ENCODE data around the gene MAD1L1. TPM values are rescaled to one million over a fixed set of nuclear protein-coding genes. Genes with fewer than 3 reads are reported as not detected.

Gene MAD1L1
- total and polyA plus RNA-seq, 2 donors (not counting 3 experiments of a cell fraction or from before 2014, with no cell fraction given), result 34.1 to 42.3 TPM

DNA sequence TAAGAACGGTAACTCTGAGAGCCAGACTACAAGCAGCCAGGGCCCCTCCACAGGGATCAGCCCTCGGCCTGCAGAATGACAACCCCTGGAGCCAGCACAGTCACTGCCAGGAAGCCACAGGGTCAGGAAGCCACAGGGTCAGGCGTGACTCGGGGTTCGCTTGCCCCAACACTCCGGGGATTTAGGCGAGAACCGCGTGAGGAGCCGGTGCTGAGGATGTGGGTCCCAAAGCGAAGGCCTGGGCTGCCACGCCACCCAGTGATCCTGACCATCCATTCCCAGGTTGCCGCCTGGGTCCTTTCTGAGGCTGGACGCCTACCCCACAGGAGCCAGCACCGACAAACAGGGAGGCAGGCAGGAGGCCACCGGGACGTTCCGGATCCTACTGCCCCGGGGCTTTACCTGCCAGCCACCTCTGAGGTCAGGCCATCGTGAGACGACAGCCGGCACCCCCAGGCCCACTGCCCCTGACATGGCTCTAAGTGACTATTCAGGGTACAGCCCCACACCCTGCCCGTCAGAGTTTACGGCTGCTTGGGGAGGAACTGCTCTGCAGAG, 334.0 kb downstream of the MAD1L1 start:
- POLR2A ChIA-PET, result no interaction called here
- H3K4me1 ChIP-seq (ENCODE audit: control insufficient read depth, extremely low read depth, insufficient read depth, low read length), result no peaks in the 10 kb centered on the region
- H3K79me2 ChIP-seq (ENCODE audit: control insufficient read depth, insufficient read depth, low read length), result no peaks in the 10 kb centered on the region
- no peak overlapping the region for H3K4me3 ChIP-seq (replicated peaks in 1 of 3; ENCODE audit: insufficient read depth in 1 of 3, low read depth in 1 of 3, low read length in 3 of 3)
- intact Hi-C loops (cut with micrococcal nuclease) (no loop called here), dilution Hi-C loops (cut with MboI; ENCODE audit: extremely low pct_ligation_motif_present, low sequenced_read_pairs) (no loop called here)
- no peaks in the 10 kb centered on the region for H3K9me3 ChIP-seq (replicated peaks; ENCODE audit: control insufficient read depth, insufficient read depth, low read length)
- no peaks in the 10 kb centered on the region for H3K9me1 ChIP-seq (replicated peaks; ENCODE audit: control insufficient read depth, extremely low read depth, insufficient read depth, low read length)
- H4K20me1 ChIP-seq (replicated peaks; ENCODE audit: control insufficient read depth, extremely low read depth, insufficient read depth, low read length), result no peaks in the 10 kb centered on the region
- H3K27ac ChIP-seq (ENCODE audit: insufficient read depth, low read depth, low read length), result no peak overlapping the region
- no peak overlapping the region for H3K9ac ChIP-seq (replicated peaks; ENCODE audit: extremely low read depth, insufficient read depth, low read length)
- no TSS peak for BruUV-seq (replicated peaks)
- no peaks in the 10 kb centered on the region for H3K27me3 ChIP-seq (ENCODE audit: control insufficient read depth in 2 of 2, insufficient read depth in 2 of 2, low read length in 2 of 2)
- CTCF ChIA-PET, result no interaction called here
- no peak overlapping the region for H3K4me2 ChIP-seq (ENCODE audit: insufficient read depth, low read length)
- H2AFZ ChIP-seq (ENCODE audit: low read depth, low read length), result no peak overlapping the region
- TF ChIP-seq, protein P1, sequence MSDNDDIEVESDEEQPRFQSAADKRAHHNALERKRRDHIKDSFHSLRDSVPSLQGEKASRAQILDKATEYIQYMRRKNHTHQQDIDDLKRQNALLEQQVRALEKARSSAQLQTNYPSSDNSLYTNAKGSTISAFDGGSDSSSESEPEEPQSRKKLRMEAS (IDR thresholded peaks at IDR 0.05; ENCODE audit: insufficient read depth, insufficient read length), result no peak
- TF ChIP-seq EZH2 (IDR thresholded peaks at IDR 0.05; ENCODE audit: borderline replicate concordance, low read depth, low read length, severe bottlenecking) (no peak), MYC (IDR thresholded peaks at IDR 0.05; ENCODE audit: low read depth, low read length) (no peak), FOS (IDR thresholded peaks at IDR 0.05; ENCODE audit: borderline replicate concordance, insufficient read depth, low read length) (no peak), POLR2AphosphoS5 (IDR thresholded peaks at IDR 0.05; ENCODE audit: insufficient read depth, low read depth, low read length) (no peak), GATA2 (IDR thresholded peaks at IDR 0.05; ENCODE audit: insufficient read depth, insufficient read length, low read depth, low read length) (no peak), JUN (IDR thresholded peaks at IDR 0.05; ENCODE audit: borderline replicate concordance, insufficient read depth, insufficient read length, low read depth) (no peak), POLR2A (IDR thresholded peaks at IDR 0.05; ENCODE audit: low read depth, low read length) (no peak)
- TF ChIP-seq, protein P2, sequence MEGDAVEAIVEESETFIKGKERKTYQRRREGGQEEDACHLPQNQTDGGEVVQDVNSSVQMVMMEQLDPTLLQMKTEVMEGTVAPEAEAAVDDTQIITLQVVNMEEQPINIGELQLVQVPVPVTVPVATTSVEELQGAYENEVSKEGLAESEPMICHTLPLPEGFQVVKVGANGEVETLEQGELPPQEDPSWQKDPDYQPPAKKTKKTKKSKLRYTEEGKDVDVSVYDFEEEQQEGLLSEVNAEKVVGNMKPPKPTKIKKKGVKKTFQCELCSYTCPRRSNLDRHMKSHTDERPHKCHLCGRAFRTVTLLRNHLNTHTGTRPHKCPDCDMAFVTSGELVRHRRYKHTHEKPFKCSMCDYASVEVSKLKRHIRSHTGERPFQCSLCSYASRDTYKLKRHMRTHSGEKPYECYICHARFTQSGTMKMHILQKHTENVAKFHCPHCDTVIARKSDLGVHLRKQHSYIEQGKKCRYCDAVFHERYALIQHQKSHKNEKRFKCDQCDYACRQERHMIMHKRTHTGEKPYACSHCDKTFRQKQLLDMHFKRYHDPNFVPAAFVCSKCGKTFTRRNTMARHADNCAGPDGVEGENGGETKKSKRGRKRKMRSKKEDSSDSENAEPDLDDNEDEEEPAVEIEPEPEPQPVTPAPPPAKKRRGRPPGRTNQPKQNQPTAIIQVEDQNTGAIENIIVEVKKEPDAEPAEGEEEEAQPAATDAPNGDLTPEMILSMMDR (IDR thresholded peaks at IDR 0.05; ENCODE audit: extremely low read depth in 1 of 2, insufficient read depth in 1 of 2, low read depth in 1 of 2, low read length in 2 of 2), result no peak
- FAIRE-seq (no peak), DNase-seq (ENCODE audit: low read depth, low spot score) (no peak)
- H3K36me3 ChIP-seq (ENCODE audit: control insufficient read depth in 2 of 2, extremely low read depth in 1 of 2, insufficient read depth in 2 of 2, low read length in 2 of 2), result no peaks in the 10 kb centered on the region
